ENCODE data around the gene ATG5.

DNA sequence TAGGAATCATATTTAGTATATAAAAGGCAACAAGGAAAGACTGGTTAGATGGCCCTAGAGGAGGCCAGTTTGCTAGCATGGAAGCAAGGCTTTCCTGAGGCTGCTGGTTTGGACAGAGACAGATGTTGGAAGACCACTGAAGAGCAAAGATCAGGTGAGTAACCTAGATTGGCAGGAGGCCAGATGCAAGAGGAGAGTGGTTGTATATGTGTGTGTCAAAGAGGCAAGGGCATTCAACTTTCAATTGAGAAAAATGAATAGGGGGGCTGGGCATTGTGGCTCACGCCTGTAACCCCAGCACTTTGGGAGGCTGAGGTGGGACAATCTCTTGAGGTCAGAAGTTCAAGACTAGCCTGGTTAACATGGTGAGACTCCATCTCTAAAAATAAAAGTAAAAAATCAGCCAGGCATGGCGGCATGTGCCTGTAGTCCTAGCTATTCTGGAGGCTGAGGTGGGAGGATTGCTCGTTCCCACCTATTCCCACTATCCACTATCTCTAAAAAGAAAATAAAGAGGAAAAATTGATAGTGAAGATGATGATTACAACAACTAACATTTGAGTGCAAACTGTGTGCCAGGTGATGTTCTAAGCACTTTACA lies 159.6 kb downstream of the ATG5 start:
- TF ChIP-seq, protein P1, sequence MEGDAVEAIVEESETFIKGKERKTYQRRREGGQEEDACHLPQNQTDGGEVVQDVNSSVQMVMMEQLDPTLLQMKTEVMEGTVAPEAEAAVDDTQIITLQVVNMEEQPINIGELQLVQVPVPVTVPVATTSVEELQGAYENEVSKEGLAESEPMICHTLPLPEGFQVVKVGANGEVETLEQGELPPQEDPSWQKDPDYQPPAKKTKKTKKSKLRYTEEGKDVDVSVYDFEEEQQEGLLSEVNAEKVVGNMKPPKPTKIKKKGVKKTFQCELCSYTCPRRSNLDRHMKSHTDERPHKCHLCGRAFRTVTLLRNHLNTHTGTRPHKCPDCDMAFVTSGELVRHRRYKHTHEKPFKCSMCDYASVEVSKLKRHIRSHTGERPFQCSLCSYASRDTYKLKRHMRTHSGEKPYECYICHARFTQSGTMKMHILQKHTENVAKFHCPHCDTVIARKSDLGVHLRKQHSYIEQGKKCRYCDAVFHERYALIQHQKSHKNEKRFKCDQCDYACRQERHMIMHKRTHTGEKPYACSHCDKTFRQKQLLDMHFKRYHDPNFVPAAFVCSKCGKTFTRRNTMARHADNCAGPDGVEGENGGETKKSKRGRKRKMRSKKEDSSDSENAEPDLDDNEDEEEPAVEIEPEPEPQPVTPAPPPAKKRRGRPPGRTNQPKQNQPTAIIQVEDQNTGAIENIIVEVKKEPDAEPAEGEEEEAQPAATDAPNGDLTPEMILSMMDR (IDR thresholded peaks at IDR 0.05; ENCODE audit: poor library complexity), result no peak
- TF ChIP-seq EZH2 (IDR thresholded peaks at IDR 0.05; ENCODE audit: borderline replicate concordance), result no peak
